ENCODE results near the gene VWA5B2.
"Not testable (repeated sequence)": the region's sequence is repeated elsewhere in the genome, so short reads cannot be mapped to it uniquely, and the experiment has no call there.

DNA sequence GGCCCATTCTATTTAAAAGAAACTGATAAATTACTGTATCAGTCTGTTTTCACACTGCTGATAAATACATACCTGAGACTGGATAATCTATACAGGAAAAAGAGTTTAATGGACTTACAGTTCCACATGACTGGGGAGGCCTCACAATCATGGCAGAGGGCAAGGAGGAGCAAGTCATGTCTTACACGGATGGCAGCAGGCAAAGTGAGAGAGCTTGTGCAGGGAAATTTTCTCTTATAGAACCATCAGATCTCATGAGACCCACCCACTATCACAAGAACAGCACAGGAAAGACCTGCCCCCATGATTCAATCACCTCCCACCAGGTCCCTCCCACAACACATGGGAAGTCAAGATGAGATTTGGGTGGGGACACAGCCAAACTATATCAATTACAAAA is 37.9 kb downstream of the VWA5B2 start:
- TF ChIP-seq, protein P1, sequence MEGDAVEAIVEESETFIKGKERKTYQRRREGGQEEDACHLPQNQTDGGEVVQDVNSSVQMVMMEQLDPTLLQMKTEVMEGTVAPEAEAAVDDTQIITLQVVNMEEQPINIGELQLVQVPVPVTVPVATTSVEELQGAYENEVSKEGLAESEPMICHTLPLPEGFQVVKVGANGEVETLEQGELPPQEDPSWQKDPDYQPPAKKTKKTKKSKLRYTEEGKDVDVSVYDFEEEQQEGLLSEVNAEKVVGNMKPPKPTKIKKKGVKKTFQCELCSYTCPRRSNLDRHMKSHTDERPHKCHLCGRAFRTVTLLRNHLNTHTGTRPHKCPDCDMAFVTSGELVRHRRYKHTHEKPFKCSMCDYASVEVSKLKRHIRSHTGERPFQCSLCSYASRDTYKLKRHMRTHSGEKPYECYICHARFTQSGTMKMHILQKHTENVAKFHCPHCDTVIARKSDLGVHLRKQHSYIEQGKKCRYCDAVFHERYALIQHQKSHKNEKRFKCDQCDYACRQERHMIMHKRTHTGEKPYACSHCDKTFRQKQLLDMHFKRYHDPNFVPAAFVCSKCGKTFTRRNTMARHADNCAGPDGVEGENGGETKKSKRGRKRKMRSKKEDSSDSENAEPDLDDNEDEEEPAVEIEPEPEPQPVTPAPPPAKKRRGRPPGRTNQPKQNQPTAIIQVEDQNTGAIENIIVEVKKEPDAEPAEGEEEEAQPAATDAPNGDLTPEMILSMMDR (IDR thresholded peaks at IDR 0.05 in 4 of 5, conservative IDR thresholded peaks at IDR 0.05 in 1 of 5) = not testable (repeated sequence)
- TF ChIP-seq POLR2A (IDR thresholded peaks at IDR 0.05) = not testable (repeated sequence)

Measured in gastrocnemius medialis (tissue), 4 donors.